Purkinje cell (primary cell): Measurements from ENCODE around the gene OXER1. TPM values are rescaled to one million over a fixed set of nuclear protein-coding genes. Genes with fewer than 3 reads are reported as not detected.

Experiments
- polyA plus RNA-seq: library from polyadenylated mRNA; unstranded; fragments of >200 nt; fragmentation: Nextera tagmentation; gene quantifications from 2 replicates; pipeline ENCODE4 v1.2.1, GENCODE V29; 2014

Gene OXER1
- polyA plus RNA-seq = not detected in 2 replicates

DNA sequence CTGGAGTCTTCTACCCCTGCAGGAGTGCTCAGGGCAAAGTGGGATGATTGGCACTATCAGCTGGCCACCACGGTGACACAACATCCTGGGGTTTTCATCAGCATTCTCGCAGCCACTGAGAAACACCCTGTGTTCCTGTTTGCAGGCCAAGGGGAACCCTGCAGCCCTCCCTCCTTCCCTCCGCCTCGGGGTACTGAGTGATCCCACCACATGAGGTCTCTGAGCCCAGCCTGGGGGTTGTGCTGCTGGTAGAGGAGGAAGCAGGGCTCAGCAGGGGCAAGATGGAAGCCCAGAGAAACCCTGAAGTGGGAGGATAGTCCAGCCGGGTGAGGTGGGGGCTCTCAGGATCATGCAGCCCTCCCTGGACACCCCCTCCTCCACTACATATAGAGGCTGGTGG lies at the start of gene OXER1:
TSS of gene OXER1 (minus strand) at position 40 of the 400 bp plus-strand sequence. CDS start 73 bp downstream, outside the sequence.

DNA sequence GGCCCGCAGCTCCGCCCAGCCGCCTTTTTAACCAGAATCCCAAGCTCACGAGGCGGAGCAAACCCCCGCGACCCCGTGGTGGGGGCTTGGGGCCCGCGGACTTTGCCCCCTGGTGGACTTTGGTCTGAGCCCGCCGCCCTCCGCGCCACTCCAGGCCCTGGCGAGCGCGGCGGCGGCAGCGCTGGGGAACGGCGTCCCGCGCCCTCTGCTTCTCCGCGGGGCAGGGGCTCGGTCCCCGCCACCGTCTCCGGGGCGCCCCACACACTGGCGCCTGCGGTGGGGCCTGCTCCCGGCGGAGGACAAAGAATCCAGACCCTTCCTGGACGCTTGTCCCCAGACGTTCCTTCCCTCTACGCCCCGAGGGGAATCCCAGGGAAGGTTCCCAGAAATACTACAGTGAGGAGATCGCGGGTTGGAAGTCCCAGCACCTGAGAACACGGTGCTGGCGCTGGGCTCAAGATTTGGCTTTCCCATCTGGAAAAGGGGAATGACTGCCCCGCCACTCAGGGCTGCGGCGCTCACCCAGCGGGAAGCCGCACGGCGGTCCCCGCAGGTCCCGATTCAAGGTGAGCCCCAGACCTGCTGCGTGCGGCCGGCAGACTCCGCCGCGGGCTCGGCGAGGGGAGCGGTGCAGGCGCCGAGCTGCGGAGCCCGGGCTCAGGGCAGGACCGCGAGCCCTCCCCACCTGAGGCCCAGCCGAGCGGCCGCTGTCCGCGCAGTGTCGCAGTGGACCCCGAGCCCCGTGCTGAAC lies 28.8 kb upstream of the OXER1 start, which contains the start of gene HAAO:
TSS of gene HAAO (minus strand) at position 1 of the 751 bp plus-strand sequence. CDS start 47 bp downstream, outside the sequence.

Other genes starting within 250 kb of the OXER1 start
- gene MTA3, start 195.5 kb downstream of the OXER1 start, polyA plus RNA-seq = 9.6 and 19.2 TPM in 2 replicates
- gene HAAO, start 28.4 kb upstream of the OXER1 start, polyA plus RNA-seq = not detected in 2 replicates